Measurements from ENCODE around the gene RFX8.

The RFX8 gene

DNA sequence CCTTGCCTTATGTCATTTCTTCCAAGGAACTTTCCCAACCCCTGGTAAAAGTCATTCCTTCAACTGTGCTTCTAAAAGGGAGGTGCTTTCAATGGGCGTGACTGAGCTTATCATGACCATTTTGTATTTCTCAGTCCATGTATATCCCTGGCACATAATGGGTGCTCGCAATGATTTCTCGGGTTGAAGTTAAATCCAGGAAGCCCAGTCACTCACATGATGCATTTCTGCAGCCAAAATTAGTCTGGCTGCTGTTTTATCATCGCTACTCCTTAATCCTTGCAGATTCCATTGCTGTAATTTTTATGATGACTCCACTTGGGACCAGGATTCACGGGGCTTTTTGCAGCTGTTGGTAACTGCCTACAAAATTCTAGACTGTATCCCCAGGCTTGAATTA is 25.9 kb upstream of the RFX8 start:
- TF ChIP-seq CTCF (IDR thresholded peaks at IDR 0.05), result no peak
- Histone ChIP-seq H3K27me3 (no peaks in the 10 kb centered on the region), H3K27ac (no peak overlapping the region), H3K9me3 (no peaks in the 10 kb centered on the region), H3K4me3 (no peak overlapping the region), H3K36me3 (no peaks in the 10 kb centered on the region), H3K4me1 (peaks cover 0 to 9% (median 2%) of the 10 kb centered on the region in 4 donors)
- intact Hi-C loops (cut with DNase I; ENCODE audit: low total_unique reads), result no loop called here
- DNase-seq, result no peak

DNA sequence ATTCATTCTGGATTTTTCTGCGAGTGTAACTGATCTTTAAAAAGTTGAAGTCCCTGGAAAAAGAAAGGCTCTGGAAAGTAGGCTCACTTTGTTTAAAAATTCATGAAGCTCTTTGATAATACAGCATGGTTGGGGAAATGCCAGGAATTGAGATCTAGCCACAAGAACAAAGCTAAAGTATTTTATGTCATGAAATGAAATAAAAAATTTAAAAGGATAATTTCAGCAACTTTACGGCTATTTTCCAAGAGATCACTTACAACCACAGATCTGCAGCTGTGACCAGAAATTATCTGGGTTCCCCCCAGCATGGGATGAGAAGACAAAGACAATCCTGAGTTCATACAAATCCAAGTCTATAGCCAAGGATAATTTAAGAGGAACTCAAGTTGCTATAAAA is 25.3 kb upstream of the RFX8 start:
- H3K4me3 ChIP-seq, result no peak overlapping the region
- no peak for DNase-seq
- no peaks in the 10 kb centered on the region for H3K9me3 ChIP-seq
- no peak for TF ChIP-seq CTCF (IDR thresholded peaks at IDR 0.05)
- intact Hi-C loops (cut with DNase I; ENCODE audit: low total_unique reads), result no loop called here
- no peaks in the 10 kb centered on the region for H3K27me3 ChIP-seq
- no peaks in the 10 kb centered on the region for H3K36me3 ChIP-seq
- H3K4me1 ChIP-seq, result peaks cover 0 to 9% (median 2%) of the 10 kb centered on the region in 4 donors
- H3K27ac ChIP-seq, result no peak overlapping the region

DNA sequence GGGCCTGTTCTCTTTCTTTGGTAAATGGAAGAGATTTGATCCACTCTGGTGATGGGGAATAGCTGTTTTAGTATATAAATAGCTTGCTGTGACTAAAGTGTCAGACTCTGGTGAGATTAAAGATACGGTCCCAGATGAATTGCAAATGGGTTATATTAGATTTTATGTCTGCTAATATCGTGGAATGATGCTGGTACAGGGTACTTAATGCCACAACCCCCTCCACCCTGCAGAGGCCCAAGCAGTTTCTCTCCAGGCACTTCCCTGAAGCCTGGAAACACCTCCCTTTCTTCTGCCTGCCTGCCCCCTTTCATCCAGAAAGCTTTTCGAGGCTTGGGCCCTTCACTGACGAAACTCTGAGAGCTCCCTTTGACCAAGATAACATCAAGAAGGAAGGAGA is 21.4 kb upstream of the RFX8 start:
- DNase-seq, result no peak
- Histone ChIP-seq H3K4me3 (no peak overlapping the region), H3K27ac (no peak overlapping the region), H3K9me3 (no peaks in the 10 kb centered on the region), H3K36me3 (no peaks in the 10 kb centered on the region), H3K27me3 (no peaks in the 10 kb centered on the region), H3K4me1 (peaks cover 0 to 8% (median 2%) of the 10 kb centered on the region in 4 donors)
- intact Hi-C loops (cut with DNase I; ENCODE audit: low total_unique reads), result no loop called here
- TF ChIP-seq CTCF (IDR thresholded peaks at IDR 0.05), result no peak

- no peak overlapping the region for H3K4me3 ChIP-seq
- intact Hi-C loops (cut with DNase I; ENCODE audit: low total_unique reads), result no loop called here
- no peak overlapping the region for H3K27ac ChIP-seq
- no peaks in the 10 kb centered on the region for H3K27me3 ChIP-seq
- DNase-seq, result no peak
- TF ChIP-seq CTCF (IDR thresholded peaks at IDR 0.05), result no peak
- no peaks in the 10 kb centered on the region for H3K9me3 ChIP-seq
- H3K36me3 ChIP-seq, result no peaks in the 10 kb centered on the region
- no peaks in the 10 kb centered on the region for H3K4me1 ChIP-seq
These were observed 18.1 kb upstream of the RFX8 start for GRCh38 chr2:101492936-101493473.

- no peaks in the 10 kb centered on the region for H3K9me3 ChIP-seq
- H3K27me3 ChIP-seq, result no peaks in the 10 kb centered on the region
- H3K36me3 ChIP-seq, result no peaks in the 10 kb centered on the region
- DNase-seq, result no peak
- no peak for TF ChIP-seq CTCF (IDR thresholded peaks at IDR 0.05)
- no peak overlapping the region for H3K4me3 ChIP-seq
- intact Hi-C loops (cut with DNase I; ENCODE audit: low total_unique reads), result no loop called here
- no peaks in the 10 kb centered on the region for H3K4me1 ChIP-seq
- no peak overlapping the region for H3K27ac ChIP-seq
These were observed 12.1 kb upstream of the RFX8 start for GRCh38 chr2:101486994-101487393.

GRCh38 chr2:101486258-101486701 is 11.4 kb upstream of the RFX8 start:
- intact Hi-C loops (cut with DNase I; ENCODE audit: low total_unique reads), result no loop called here
- no peaks in the 10 kb centered on the region for H3K4me1 ChIP-seq
- no peak overlapping the region for H3K4me3 ChIP-seq
- no peak for TF ChIP-seq CTCF (IDR thresholded peaks at IDR 0.05)
- H3K36me3 ChIP-seq, result no peaks in the 10 kb centered on the region
- no peak overlapping the region for H3K27ac ChIP-seq
- no peaks in the 10 kb centered on the region for H3K9me3 ChIP-seq
- H3K27me3 ChIP-seq, result no peaks in the 10 kb centered on the region
- DNase-seq, result no peak

Data from tibial artery (tissue), 4 donors.